Left ventricle myocardium inferior (tissue), 1 donor: ENCODE results near the gene GPNMB. TPM values are rescaled to one million over a fixed set of nuclear protein-coding genes. Genes with fewer than 3 reads are reported as not detected.
A peak's percentile ranks its signal among the peaks of the same experiment; 100 is the strongest.

ENCODE experiments used
- DNase-seq: peaks from one replicate; pipeline ENCODE4 v3.0.0-alpha.2; 2020
- H3K27ac ChIP-seq: fragments of 200-600 bp; replicated peaks from 2 replicates; pipeline ENCODE4 v1.8.0; 2021
- H3K27me3 ChIP-seq: fragments of 200-600 bp; 2 replicates; pipeline ENCODE4 v1.8.0; 2021; ENCODE audit warnings: low read depth
- H3K36me3 ChIP-seq: fragments of 200-600 bp; 2 replicates; pipeline ENCODE4 v1.8.0; 2021
- H3K4me1 ChIP-seq: fragments of 200-600 bp; 2 replicates; pipeline ENCODE4 v1.8.0; 2021
- H3K4me3 ChIP-seq: fragments of 200-600 bp; 2 replicates; pipeline ENCODE4 v1.8.0; 2021; ENCODE audit warnings: mild to moderate bottlenecking, moderate library complexity
- H3K9me3 ChIP-seq: fragments of 200-600 bp; replicated peaks from 2 replicates; pipeline ENCODE4 v1.8.0; 2021
- CTCF ChIP-seq: fragments of 200-600 bp; IDR thresholded peaks from 2 replicates; pipeline ENCODE4 v1.8.0; 2021; ENCODE audit warnings: antibody characterized with exemption, mild to moderate bottlenecking, borderline replicate concordance
- intact Hi-C: fragments of 100-400 bp; cut with micrococcal nuclease; formaldehyde crosslinking; loops from one replicate; pipeline ENCODE4 v1.11.0; 2022
- total RNA-seq: library from RNA; stranded (reverse); fragmentation: NEBNext Ultra II Directional; extraction: Animal tissue kit (Norgen Biotek cat#: 25700); gene quantifications from one replicate; pipeline ENCODE4 v1.2.1, GENCODE V29; 2021
- donor health status: DM: no; HTN: yes; CAD: no; lungs with severe emphysema.

GPNMB gene
- total RNA-seq, 1 donor from 2014 or later = 288 TPM

GRCh38 chr7:23212841-23213240 is 33.7 kb upstream of the GPNMB start:
- Histone ChIP-seq H3K4me3 (no peak overlapping the region), H3K27me3 (no peaks in the 10 kb centered on the region), H3K4me1 (peaks cover 8% of the 10 kb centered on the region), H3K27ac (no peak overlapping the region), H3K36me3 (no peaks in the 10 kb centered on the region), H3K9me3 (no peaks in the 10 kb centered on the region)
- no peak for DNase-seq
- no peak for TF ChIP-seq CTCF
- intact Hi-C loops = no loop called here

DNA sequence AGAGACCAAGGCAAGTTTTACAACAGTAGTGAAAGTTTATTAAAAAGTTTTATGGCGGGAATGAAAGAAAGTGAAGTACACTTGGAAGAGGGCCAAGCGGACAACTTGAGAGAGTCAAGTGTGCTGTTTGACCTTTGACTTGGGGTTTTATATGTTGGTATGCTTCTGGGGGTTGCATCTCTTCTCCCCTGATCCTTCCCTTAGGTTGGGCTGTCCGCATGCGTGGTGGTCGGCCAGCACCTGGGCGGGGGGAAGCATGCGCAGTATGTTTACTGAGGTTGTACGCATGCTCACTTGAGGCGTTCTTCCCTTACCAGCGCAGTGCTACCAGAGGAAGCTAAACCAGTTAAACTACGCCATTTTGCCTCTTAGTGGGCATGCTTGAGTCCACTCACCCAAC is 32.8 kb upstream of the GPNMB start:
- DNase-seq = no peak
- intact Hi-C loops = no loop called here
- Histone ChIP-seq H3K4me3 (no peak overlapping the region), H3K27ac (no peak overlapping the region), H3K9me3 (no peaks in the 10 kb centered on the region), H3K4me1 (peaks cover 8% of the 10 kb centered on the region), H3K27me3 (no peaks in the 10 kb centered on the region), H3K36me3 (no peaks in the 10 kb centered on the region)
- TF ChIP-seq CTCF = no peak

GRCh38 chr7:23214423-23214822 is 32.2 kb upstream of the GPNMB start:
- Histone ChIP-seq H3K9me3 (no peaks in the 10 kb centered on the region), H3K27ac (no peak overlapping the region), H3K4me1 (peaks cover 8% of the 10 kb centered on the region), H3K36me3 (no peaks in the 10 kb centered on the region), H3K27me3 (no peaks in the 10 kb centered on the region), H3K4me3 (no peak overlapping the region)
- intact Hi-C loops = no loop called here
- no peak for TF ChIP-seq CTCF
- no peak for DNase-seq

DNA sequence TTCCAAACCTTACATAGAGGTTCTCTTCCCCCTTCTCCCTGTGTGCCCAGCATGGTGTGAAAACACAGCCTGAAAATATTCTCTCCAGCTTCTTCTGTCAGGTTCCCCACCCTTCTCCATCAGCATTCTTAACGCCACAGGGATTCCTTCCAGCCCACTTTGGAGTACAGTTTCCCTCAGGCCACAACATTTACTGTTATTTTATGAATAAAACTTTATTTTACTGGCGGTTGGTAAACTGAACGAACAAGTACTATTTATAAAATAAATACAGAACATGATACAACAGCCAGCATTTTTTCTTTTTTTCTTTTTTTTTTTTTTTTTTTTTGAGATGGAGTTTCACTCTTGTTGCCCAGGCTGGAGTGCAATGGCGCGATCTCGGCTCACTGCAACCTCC is 31.6 kb upstream of the GPNMB start:
- Histone ChIP-seq H3K27me3 (no peaks in the 10 kb centered on the region), H3K9me3 (no peaks in the 10 kb centered on the region), H3K27ac (no peak overlapping the region), H3K4me1 (peaks cover 8% of the 10 kb centered on the region), H3K4me3 (no peak overlapping the region), H3K36me3 (no peaks in the 10 kb centered on the region)
- intact Hi-C loops = no loop called here
- DNase-seq = no peak
- TF ChIP-seq CTCF = no peak

DNA sequence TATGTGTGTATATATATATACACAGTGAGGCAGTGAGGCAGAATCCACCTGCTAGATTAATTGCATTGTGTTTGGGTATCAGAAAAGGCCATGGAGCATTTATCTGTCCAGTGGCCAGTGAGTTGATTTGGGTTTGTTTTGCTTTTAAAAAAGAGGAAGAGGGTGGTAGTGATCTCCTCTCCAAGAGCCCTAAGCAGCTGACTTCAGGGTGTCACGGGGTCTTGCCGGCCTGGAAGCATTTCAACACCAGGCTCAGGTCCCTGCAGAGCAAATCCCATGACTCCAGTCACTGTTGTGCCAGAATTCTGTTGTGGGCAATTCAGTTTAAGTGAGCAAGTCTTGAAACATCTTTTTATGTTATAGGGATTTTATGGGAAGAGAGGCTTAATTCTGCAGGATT is 30.6 kb upstream of the GPNMB start:
- Histone ChIP-seq H3K9me3 (no peaks in the 10 kb centered on the region), H3K4me3 (no peak overlapping the region), H3K36me3 (no peaks in the 10 kb centered on the region), H3K27ac (peak overlapping the region; percentile 36), H3K4me1 (peaks cover 15% of the 10 kb centered on the region), H3K27me3 (no peaks in the 10 kb centered on the region)
- intact Hi-C loops = no loop called here
- peak; percentile 46 for DNase-seq
- TF ChIP-seq CTCF = no peak

- DNase-seq = no peak
- no peak overlapping the region for H3K27ac ChIP-seq
- intact Hi-C loops = no loop called here
- H3K4me3 ChIP-seq = no peak overlapping the region
- H3K4me1 ChIP-seq = peaks cover 17% of the 10 kb centered on the region
- H3K9me3 ChIP-seq = no peaks in the 10 kb centered on the region
- TF ChIP-seq CTCF = no peak
- H3K27me3 ChIP-seq = no peaks in the 10 kb centered on the region
- no peaks in the 10 kb centered on the region for H3K36me3 ChIP-seq
Measured at GRCh38 chr7:23218196-23218595, 28.4 kb upstream of the GPNMB start.
